Measurements from ENCODE around the gene BCAS3. TPM values are rescaled to one million over a fixed set of nuclear protein-coding genes. Genes with fewer than 3 reads are reported as not detected.

BCAS3 gene
- polyA plus RNA-seq, 3 donors: 10.3 to 19.1 (median 14.7) TPM

GRCh38 chr17:60851181-60851580 is 173.5 kb downstream of the BCAS3 start:
- Mint-ChIP-seq H3K36me3 (no peaks in the 10 kb centered on the region), H3K4me3 (no peak overlapping the region)
- WGBS (ENCODE audit: insufficient coverage): 85% methylated on average over 14 of the region's 17 CpGs

GRCh38 chr17:60857556-60858080 is 180.0 kb downstream of the BCAS3 start:
- no peak overlapping the region for H3K9ac ChIP-seq (ENCODE audit: insufficient read depth, low read length, poor library complexity, severe bottlenecking)
- H4K20me1 ChIP-seq (ENCODE audit: insufficient read depth, low read length): no peaks in the 10 kb centered on the region
- H3K4me2 ChIP-seq (replicated peaks; ENCODE audit: extremely low read depth, low read length, poor library complexity, severe bottlenecking): no peak overlapping the region
- no peaks in the 10 kb centered on the region for H3K9me3 ChIP-seq (replicated peaks in 1 of 2; ENCODE audit: control insufficient read depth in 1 of 2, insufficient read depth in 1 of 2, low read length in 2 of 2)
- H3K36me3 ChIP-seq (replicated peaks in 1 of 2; ENCODE audit: control insufficient read depth in 1 of 2, insufficient read depth in 2 of 2, low read length in 2 of 2): no peaks in the 10 kb centered on the region
- H3K4me3 Mint-ChIP-seq: no peak overlapping the region
- peaks cover 6% of the 10 kb centered on the region for H3K4me1 Mint-ChIP-seq
- no peak for TF ChIP-seq CTCF (IDR thresholded peaks at IDR 0.05)
- H3K4me3 ChIP-seq (replicated peaks in 1 of 3; ENCODE audit: low read depth in 2 of 3, low read length in 3 of 3): no peak overlapping the region
- H3K4me1 ChIP-seq (ENCODE audit: control insufficient read depth in 1 of 2, insufficient read depth in 2 of 2, low read length in 2 of 2): no peaks in the 10 kb centered on the region
- DNase-seq: no peak
- peaks cover 0 to 5% (median 4%) of the 10 kb centered on the region in 7 donors for H3K9me3 Mint-ChIP-seq
- no peaks in the 10 kb centered on the region for H3K36me3 Mint-ChIP-seq
- intact Hi-C loops (cut with micrococcal nuclease): no loop called here
- no peaks in the 10 kb centered on the region for H3K27me3 Mint-ChIP-seq (ENCODE audit: low read depth in 3 of 3)
- no peaks in the 10 kb centered on the region for H3K79me2 ChIP-seq (ENCODE audit: insufficient read depth, low read length)
- WGBS (ENCODE audit: insufficient coverage): 100% methylated on average over 1 of the region's 6 CpGs
- H3K27ac ChIP-seq (ENCODE audit: low read depth in 1 of 2, low read length in 2 of 2): no peak overlapping the region
- H3K27ac Mint-ChIP-seq: no peak overlapping the region
- no peak overlapping the region for H2AFZ ChIP-seq (ENCODE audit: insufficient read depth, low read depth, low read length, poor library complexity, severe bottlenecking)
- no peaks in the 10 kb centered on the region for H3K27me3 ChIP-seq (ENCODE audit: control insufficient read depth in 2 of 2, insufficient read depth in 2 of 2, low read length in 2 of 2)

More at GRCh38 chr17:60851181-60851580, 173.5 kb downstream of the BCAS3 start:
- TF ChIP-seq CTCF (IDR thresholded peaks at IDR 0.05): no peak
- Histone ChIP-seq H3K4me1 (ENCODE audit: control insufficient read depth in 1 of 2, insufficient read depth in 2 of 2, low read length in 2 of 2) (no peaks in the 10 kb centered on the region), H3K4me3 (replicated peaks in 1 of 3; ENCODE audit: low read depth in 2 of 3, low read length in 3 of 3) (no peak overlapping the region), H3K9ac (ENCODE audit: insufficient read depth, low read length, poor library complexity, severe bottlenecking) (no peak overlapping the region), H3K27me3 (ENCODE audit: control insufficient read depth in 2 of 2, insufficient read depth in 2 of 2, low read length in 2 of 2) (no peaks in the 10 kb centered on the region), H4K20me1 (ENCODE audit: insufficient read depth, low read length) (no peaks in the 10 kb centered on the region), H2AFZ (ENCODE audit: insufficient read depth, low read depth, low read length, poor library complexity, severe bottlenecking) (no peak overlapping the region), H3K36me3 (replicated peaks in 1 of 2; ENCODE audit: control insufficient read depth in 1 of 2, insufficient read depth in 2 of 2, low read length in 2 of 2) (no peaks in the 10 kb centered on the region), H3K9me3 (replicated peaks in 1 of 2; ENCODE audit: control insufficient read depth in 1 of 2, insufficient read depth in 1 of 2, low read length in 2 of 2) (no peaks in the 10 kb centered on the region), H3K27ac (ENCODE audit: low read depth in 1 of 2, low read length in 2 of 2) (no peak overlapping the region), H3K4me2 (replicated peaks; ENCODE audit: extremely low read depth, low read length, poor library complexity, severe bottlenecking) (no peak overlapping the region), H3K79me2 (ENCODE audit: insufficient read depth, low read length) (no peaks in the 10 kb centered on the region)
- H3K9me3 Mint-ChIP-seq: peaks cover 0 to 5% (median 2%) of the 10 kb centered on the region in 7 donors
- DNase-seq: no peak
- no peak overlapping the region for H3K27ac Mint-ChIP-seq
- peaks cover 11% of the 10 kb centered on the region for H3K4me1 Mint-ChIP-seq
- intact Hi-C loops (cut with micrococcal nuclease): no loop called here
- H3K27me3 Mint-ChIP-seq (ENCODE audit: low read depth in 3 of 3): no peaks in the 10 kb centered on the region

Data from CD14-positive monocyte (primary cell).